ENCODE results near the gene C5orf24.
"Not testable (repeated sequence)": the region's sequence is repeated elsewhere in the genome, so short reads cannot be mapped to it uniquely, and the experiment has no call there.

The C5orf24 gene

GRCh38 chr5:134840811-134841210 lies 5.0 kb upstream of the C5orf24 start:
- Histone ChIP-seq H3K9me3 (ENCODE audit: severe bottlenecking) (no peaks in the 10 kb centered on the region), H3K27ac (ENCODE audit: poor library complexity, severe bottlenecking) (no peak overlapping the region), H3K4me1 (ENCODE audit: insufficient read depth, poor library complexity, severe bottlenecking) (peaks cover 16% of the 10 kb centered on the region), H3K4me3 (ENCODE audit: severe bottlenecking) (no peak overlapping the region), H3K27me3 (ENCODE audit: insufficient read depth, poor library complexity, severe bottlenecking) (no peaks in the 10 kb centered on the region), H3K36me3 (ENCODE audit: low read depth) (peaks cover 60% of the 10 kb centered on the region)
- DNase-seq (ENCODE audit: low spot score) (no peak), ATAC-seq (ENCODE audit: low read depth) (no peak)
- TF ChIP-seq, protein P1, sequence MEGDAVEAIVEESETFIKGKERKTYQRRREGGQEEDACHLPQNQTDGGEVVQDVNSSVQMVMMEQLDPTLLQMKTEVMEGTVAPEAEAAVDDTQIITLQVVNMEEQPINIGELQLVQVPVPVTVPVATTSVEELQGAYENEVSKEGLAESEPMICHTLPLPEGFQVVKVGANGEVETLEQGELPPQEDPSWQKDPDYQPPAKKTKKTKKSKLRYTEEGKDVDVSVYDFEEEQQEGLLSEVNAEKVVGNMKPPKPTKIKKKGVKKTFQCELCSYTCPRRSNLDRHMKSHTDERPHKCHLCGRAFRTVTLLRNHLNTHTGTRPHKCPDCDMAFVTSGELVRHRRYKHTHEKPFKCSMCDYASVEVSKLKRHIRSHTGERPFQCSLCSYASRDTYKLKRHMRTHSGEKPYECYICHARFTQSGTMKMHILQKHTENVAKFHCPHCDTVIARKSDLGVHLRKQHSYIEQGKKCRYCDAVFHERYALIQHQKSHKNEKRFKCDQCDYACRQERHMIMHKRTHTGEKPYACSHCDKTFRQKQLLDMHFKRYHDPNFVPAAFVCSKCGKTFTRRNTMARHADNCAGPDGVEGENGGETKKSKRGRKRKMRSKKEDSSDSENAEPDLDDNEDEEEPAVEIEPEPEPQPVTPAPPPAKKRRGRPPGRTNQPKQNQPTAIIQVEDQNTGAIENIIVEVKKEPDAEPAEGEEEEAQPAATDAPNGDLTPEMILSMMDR (IDR thresholded peaks at IDR 0.05; ENCODE audit: poor library complexity, severe bottlenecking) = no peak

DNA sequence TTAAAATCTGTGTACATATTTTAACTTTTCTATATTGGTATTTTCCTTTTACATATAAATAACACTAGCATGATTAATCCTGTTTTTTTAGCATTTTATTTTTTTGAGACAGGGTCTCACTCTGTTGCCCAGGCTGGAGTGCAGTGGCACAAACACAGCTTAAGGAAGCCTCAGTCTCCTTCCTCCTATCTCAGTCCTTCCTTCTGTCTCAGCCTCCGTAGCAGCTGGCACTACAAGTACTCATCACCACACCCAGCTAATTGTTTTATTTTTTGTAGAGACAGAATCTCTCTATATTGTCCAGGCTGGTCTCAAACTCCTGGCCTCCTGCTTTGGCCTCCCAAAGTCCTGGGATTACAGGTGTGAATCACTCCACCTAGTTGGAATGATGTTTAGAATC lies 1.5 kb upstream of the C5orf24 start:
- Histone ChIP-seq H3K4me1 (ENCODE audit: insufficient read depth, poor library complexity, severe bottlenecking) (peaks cover 21% of the 10 kb centered on the region), H3K36me3 (ENCODE audit: low read depth) (peaks cover 49% of the 10 kb centered on the region), H3K27ac (ENCODE audit: poor library complexity, severe bottlenecking) (peak overlapping the region; percentile 77), H3K27me3 (ENCODE audit: insufficient read depth, poor library complexity, severe bottlenecking) (no peaks in the 10 kb centered on the region), H3K4me3 (ENCODE audit: severe bottlenecking) (no peak overlapping the region), H3K9me3 (ENCODE audit: severe bottlenecking) (no peaks in the 10 kb centered on the region)
- DNase-seq (ENCODE audit: low spot score) (no peak), ATAC-seq (ENCODE audit: low read depth) (no peak)
- TF ChIP-seq, protein P1 (IDR thresholded peaks at IDR 0.05; ENCODE audit: poor library complexity, severe bottlenecking) = no peak

- Histone ChIP-seq H3K27me3 (ENCODE audit: insufficient read depth, poor library complexity, severe bottlenecking) (no peaks in the 10 kb centered on the region), H3K4me3 (ENCODE audit: severe bottlenecking) (peak overlapping the region; percentile 79), H3K36me3 (ENCODE audit: low read depth) (peaks cover 48% of the 10 kb centered on the region), H3K27ac (ENCODE audit: poor library complexity, severe bottlenecking) (peak overlapping the region; percentile 77), H3K4me1 (ENCODE audit: insufficient read depth, poor library complexity, severe bottlenecking) (peaks cover 25% of the 10 kb centered on the region), H3K9me3 (ENCODE audit: severe bottlenecking) (no peaks in the 10 kb centered on the region)
- ATAC-seq (ENCODE audit: low read depth) (no peak), DNase-seq (ENCODE audit: low spot score) (no peak)
- TF ChIP-seq, protein P1 (IDR thresholded peaks at IDR 0.05; ENCODE audit: poor library complexity, severe bottlenecking) = no peak
Measured at GRCh38 chr5:134845335-134845851, 375 bp upstream of the C5orf24 start.

GRCh38 chr5:134846641-134846960 lies 833 bp downstream of the C5orf24 start:
- H3K36me3 ChIP-seq (ENCODE audit: low read depth) = peaks cover 57% of the 10 kb centered on the region
- no peaks in the 10 kb centered on the region for H3K27me3 ChIP-seq (ENCODE audit: insufficient read depth, poor library complexity, severe bottlenecking)
- ATAC-seq (ENCODE audit: low read depth) (no peak), DNase-seq (ENCODE audit: low spot score) (no peak)
- H3K4me3 ChIP-seq (ENCODE audit: severe bottlenecking) = peak overlapping the region; percentile 79
- peaks cover 34% of the 10 kb centered on the region for H3K4me1 ChIP-seq (ENCODE audit: insufficient read depth, poor library complexity, severe bottlenecking)
- H3K27ac ChIP-seq (ENCODE audit: poor library complexity, severe bottlenecking) = peak overlapping the region; percentile 77
- H3K9me3 ChIP-seq (ENCODE audit: severe bottlenecking) = no peaks in the 10 kb centered on the region
- TF ChIP-seq, protein P1 (IDR thresholded peaks at IDR 0.05; ENCODE audit: poor library complexity, severe bottlenecking) = no peak

DNA sequence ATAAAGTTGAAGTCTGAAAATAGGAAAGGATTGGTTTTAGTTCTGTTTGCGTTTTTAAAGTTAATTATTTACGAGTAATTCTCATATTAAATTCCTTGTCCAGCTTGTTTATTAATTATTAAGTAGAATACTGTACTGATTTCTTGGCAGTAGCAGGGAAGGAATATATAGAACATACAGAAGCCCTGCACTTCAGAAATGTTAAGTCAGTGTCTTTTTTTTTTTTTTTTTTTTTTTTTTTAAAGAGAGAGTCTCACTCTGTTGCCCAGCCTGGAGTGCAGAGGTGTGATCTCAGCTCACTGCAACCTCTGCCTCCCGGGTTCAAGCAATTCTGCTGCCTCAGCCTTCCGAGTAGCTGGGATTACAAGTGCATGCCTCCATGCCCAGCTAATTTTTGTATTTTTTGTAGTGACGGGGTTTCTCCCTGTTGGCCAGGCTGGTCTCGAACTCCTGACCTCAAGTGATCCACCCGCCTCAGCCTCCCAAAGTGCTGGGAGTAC lies 3.7 kb downstream of the C5orf24 start:
- not testable (repeated sequence) for ATAC-seq (ENCODE audit: low read depth)
- Histone ChIP-seq H3K4me1 (ENCODE audit: insufficient read depth, poor library complexity, severe bottlenecking) (peaks cover 23% of the 10 kb centered on the region), H3K36me3 (ENCODE audit: low read depth) (peaks cover 63% of the 10 kb centered on the region)

More for the DNA sequence above, 3.7 kb downstream of the C5orf24 start:
- H3K27me3 ChIP-seq (ENCODE audit: insufficient read depth, poor library complexity, severe bottlenecking); H3K9me3 ChIP-seq (ENCODE audit: severe bottlenecking); H3K4me3 ChIP-seq (ENCODE audit: severe bottlenecking); DNase-seq (ENCODE audit: low spot score): not testable (repeated sequence)
- peak overlapping the region; percentile 30 for H3K27ac ChIP-seq (ENCODE audit: poor library complexity, severe bottlenecking)

Data from RWPE2 (cell line).